ENCODE results near the gene TSPAN9.

Gene TSPAN9

DNA sequence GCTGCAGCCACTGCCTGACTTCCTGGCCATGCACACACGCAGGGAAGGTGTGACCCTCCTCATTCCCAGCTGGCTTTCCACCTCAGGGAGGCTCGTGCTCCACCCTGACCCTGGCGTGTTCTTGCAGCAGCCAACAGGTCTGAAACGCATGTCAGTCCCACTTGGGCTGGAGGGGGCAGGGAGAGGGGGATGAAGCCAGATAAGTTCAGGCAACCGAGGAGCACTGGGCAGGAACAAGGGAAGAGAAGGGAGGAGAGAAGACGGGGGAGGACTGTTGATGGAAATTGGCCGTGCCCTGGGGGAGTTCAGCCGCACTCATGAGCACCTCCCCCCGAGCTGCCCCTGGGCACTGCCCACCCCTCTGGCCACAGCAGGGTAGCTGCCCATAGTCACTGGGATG lies 231.4 kb downstream of the TSPAN9 start:
- H3K4me3 ChIP-seq (ENCODE audit: low read depth, low read length): no peak overlapping the region
- TF ChIP-seq, protein P1, sequence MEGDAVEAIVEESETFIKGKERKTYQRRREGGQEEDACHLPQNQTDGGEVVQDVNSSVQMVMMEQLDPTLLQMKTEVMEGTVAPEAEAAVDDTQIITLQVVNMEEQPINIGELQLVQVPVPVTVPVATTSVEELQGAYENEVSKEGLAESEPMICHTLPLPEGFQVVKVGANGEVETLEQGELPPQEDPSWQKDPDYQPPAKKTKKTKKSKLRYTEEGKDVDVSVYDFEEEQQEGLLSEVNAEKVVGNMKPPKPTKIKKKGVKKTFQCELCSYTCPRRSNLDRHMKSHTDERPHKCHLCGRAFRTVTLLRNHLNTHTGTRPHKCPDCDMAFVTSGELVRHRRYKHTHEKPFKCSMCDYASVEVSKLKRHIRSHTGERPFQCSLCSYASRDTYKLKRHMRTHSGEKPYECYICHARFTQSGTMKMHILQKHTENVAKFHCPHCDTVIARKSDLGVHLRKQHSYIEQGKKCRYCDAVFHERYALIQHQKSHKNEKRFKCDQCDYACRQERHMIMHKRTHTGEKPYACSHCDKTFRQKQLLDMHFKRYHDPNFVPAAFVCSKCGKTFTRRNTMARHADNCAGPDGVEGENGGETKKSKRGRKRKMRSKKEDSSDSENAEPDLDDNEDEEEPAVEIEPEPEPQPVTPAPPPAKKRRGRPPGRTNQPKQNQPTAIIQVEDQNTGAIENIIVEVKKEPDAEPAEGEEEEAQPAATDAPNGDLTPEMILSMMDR (IDR thresholded peaks at IDR 0.05; ENCODE audit: borderline replicate concordance, insufficient read depth, low read depth, low read length): no peak

DNA sequence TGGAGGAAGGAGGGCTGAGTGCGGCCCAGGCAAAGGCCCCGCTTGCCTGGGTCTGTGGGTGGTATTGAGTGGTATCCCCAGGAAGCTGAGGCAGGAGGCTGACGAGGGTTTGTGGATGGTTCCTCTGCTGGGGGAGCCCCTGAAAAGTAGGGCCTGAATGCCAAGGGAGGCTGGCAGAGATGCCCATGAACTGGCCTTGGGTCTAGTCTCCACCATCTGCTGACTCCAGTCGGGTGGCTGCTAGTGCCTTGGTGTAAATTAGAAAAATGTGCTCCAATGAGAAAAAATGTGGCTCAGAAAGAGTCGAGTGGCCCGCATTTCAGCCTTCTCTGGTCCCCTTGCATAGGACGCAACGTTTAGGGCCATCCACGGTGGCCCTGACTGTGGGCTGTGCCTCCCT lies 232.6 kb downstream of the TSPAN9 start:
- TF ChIP-seq, protein P1 (IDR thresholded peaks at IDR 0.05; ENCODE audit: borderline replicate concordance, insufficient read depth, low read depth, low read length): no peak
- no peak overlapping the region for H3K4me3 ChIP-seq (ENCODE audit: low read depth, low read length)

DNA sequence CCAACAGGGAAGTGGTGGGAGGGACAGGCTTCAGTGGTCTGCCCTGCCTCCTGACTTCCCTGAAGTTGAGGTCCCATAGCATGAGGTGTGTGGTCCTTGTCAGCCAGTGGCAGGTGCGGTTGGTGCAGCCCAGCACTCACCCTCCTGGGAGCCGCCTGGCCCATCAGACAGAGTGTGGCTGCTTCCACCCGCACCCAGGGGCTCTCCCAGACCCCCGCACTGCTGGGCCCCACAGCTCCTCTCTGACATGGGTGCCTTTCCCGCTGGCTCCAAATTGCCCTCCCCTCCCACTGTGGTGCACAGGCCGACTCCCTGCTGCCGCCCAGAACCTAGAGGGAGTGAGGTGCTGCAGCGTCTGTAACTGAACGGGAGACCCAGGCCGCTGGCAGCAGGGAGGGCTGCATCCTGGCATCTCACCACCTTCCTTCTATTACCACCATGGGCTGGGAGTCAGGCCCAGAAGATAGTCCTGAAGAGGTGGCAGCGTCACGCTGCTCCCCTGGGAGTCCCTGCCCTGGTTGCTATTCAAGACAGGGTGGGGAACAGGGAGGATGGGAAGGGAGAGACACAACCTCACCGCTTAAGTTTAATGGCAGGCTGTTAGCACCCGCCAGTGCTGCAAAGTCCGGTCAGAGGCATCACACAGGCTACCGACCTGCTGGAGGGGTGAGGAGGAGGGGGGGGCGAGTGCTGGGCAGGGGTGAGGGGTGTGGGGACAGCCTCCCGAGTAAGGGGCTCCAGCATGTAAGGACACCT lies 233.3 kb downstream of the TSPAN9 start:
- no peak overlapping the region for H3K4me3 ChIP-seq (ENCODE audit: low read depth, low read length)
- TF ChIP-seq, protein P1 (IDR thresholded peaks at IDR 0.05; ENCODE audit: borderline replicate concordance, insufficient read depth, low read depth, low read length): no peak

DNA sequence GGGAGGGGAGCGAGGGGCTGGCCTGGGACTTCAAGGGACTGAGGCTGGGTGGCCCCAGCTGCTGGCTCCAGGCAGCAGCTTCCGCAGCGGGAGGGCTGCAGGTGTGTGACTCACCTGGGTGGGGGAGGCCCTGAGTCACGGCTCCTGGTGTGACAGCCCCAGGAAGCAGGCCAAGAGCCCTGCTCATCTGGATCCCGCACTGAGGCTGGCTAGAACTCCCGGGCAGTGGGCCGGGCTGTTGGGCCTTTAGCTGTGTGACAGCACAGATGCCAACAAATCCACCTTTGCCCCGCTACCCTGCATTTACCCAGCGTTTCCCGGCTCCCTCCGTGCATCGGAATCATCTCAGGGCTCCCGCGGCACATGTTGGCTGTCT lies 233.8 kb downstream of the TSPAN9 start:
- no peak overlapping the region for H3K4me3 ChIP-seq (ENCODE audit: low read depth, low read length)
- TF ChIP-seq, protein P1 (IDR thresholded peaks at IDR 0.05; ENCODE audit: borderline replicate concordance, insufficient read depth, low read depth, low read length): no peak

DNA sequence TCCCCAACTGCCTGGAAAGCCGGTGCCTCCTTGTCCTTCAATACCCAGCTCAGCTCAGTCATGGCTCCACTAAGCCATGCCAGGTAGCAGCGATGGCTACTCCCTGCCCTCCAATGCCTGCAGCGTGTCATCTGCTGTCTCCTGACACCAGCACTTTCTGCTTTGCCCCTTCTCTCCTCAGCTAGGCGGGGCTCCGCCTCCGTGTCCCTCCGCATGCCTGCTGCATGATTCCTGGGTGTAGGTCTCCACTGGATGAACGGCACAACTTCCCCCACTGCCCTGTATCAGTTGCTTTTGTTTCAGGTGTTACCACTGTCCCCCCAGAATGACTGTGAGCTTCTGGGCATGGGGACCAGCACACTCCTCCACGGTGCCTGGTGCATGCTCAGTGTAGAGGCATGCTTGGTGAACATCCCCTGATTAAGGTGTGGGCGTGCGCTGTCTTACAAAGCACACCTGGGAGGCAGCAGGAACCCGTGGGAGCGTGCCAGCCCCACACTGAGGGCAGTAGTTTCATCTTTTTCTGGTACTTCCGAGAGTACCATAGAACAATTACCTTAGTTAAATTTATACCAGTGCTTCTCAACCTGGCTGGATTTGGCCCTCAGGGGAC lies 234.4 kb downstream of the TSPAN9 start:
- TF ChIP-seq, protein P1 (IDR thresholded peaks at IDR 0.05; ENCODE audit: borderline replicate concordance, insufficient read depth, low read depth, low read length): no peak

DNA sequence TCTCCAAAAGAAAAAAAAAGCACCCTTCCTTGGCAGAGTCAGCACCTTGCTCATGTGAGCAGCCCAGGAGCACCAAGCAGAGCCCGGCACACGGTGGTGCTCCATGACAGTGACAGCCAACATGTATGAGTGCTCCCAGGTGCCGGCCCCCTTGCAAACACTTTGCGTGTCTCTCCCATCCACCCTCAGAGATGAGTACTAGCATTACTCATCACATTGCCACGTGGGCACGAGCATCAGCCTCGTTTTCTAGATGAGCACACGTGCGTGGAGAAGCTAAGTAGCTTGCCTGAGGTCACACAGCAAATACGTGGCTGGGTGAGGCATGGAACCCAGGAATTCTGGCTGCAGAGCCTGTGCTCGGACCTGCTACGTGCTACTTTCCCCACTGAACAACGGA lies 235.9 kb downstream of the TSPAN9 start:
- H3K4me3 ChIP-seq (ENCODE audit: low read depth, low read length): no peak overlapping the region
- TF ChIP-seq, protein P1 (IDR thresholded peaks at IDR 0.05; ENCODE audit: borderline replicate concordance, insufficient read depth, low read depth, low read length): no peak

More for the DNA sequence above, 234.4 kb downstream of the TSPAN9 start:
- H3K4me3 ChIP-seq (ENCODE audit: low read depth, low read length): no peak overlapping the region
